Right ventricle myocardium inferior (tissue), 1 donor: Measurements from ENCODE around the gene NEU4. TPM values are rescaled to one million over a fixed set of nuclear protein-coding genes. Genes with fewer than 3 reads are reported as not detected.
"Not testable (repeated sequence)": the region's sequence is repeated elsewhere in the genome, so short reads cannot be mapped to it uniquely, and the experiment has no call there.

Source experiments
- ATAC-seq: fragments of 200-7000 bp; cut with Tn5 transposase; one replicate; pipeline ENCODE4 v1.9.1; 2020; ENCODE audit warnings: mild to moderate bottlenecking, moderate library complexity
- DNase-seq: peaks from one replicate; pipeline ENCODE4 v3.0.0; 2021; ENCODE audit errors: missing footprints
- intact Hi-C: fragments of 100-400 bp; cut with DNase I; formaldehyde crosslinking; loops from one replicate; pipeline ENCODE4 v1.11.0; 2022
- total RNA-seq: library from RNA; stranded (reverse); fragmentation: NEBNext Ultra II Directional; extraction: Animal tissue kit (Norgen Biotek cat#: 25700); gene quantifications from one replicate; pipeline ENCODE4 v1.2.1, GENCODE V29; 2021
- donor health status: DM: no; HTN: yes; CAD: no; lungs with severe emphysema.

NEU4 gene
- total RNA-seq, 1 donor from 2014 or later = 0.30 TPM

GRCh38 chr2:241819947-241820624 lies 11.1 kb downstream of the NEU4 start:
- ATAC-seq, DNase-seq, intact Hi-C loops: not testable (repeated sequence)

DNA sequence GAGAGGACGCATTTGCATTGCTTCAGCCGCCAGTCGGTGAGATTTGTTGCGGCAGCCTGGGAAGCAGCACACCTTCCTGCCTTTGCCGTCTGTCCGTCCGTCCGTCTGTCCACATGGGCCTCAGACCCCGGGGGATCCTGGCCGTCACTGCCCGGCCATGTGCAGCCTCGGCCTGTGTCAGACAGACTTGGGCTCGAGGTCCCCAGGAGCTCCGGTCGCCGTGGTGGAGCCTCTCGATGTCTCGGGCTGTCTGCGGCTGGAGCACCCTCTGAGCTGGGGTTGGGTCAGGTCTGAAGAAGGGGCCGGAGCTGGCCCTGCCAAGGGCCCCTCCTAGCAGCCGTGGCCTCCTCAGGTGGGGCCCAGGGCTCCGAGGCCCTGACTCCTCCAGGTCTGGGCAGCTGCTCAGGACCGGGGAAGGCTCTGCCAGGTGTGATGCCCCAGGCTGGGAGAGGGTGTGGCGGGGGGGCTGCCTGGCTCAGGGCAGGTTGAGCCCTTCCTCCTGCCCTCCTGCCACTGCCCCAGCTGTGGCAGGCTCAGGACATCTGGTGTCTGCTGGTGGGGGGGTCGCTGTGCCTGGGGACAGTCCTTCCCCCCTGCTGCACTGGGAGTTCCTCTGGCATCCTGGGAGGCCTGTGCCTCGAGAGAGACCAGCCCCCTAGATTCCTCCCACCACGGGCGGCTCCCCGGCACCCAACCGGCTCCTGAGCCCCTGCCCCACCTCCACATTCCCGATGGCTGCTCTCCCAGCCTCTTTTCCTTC lies 11.8 kb downstream of the NEU4 start:
- intact Hi-C loops = no loop called here
- ATAC-seq = no peak
- peak; percentile 62 for DNase-seq

GRCh38 chr2:241821460-241822263 lies 12.7 kb downstream of the NEU4 start:
- ATAC-seq = no peak
- peak; percentile 55 for DNase-seq
- intact Hi-C loops = no loop called here

DNA sequence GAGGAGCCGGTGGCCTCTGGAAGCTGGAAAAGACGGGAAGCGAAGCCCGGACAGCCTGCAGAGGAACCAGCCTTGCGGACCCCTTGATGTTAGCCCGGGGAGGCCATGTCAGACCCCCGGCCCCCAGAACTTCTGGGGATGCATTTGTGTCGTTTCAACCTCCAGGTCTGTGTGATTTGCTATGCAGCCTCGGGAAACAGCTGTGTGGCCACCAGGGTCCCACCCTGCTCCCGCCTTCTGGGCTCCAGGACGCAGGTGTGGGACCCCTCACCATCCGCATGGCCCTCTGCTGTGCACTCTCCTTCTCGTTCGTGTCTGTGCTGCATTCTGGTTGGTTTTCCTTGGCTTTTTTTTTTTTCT lies 13.3 kb downstream of the NEU4 start:
- no peak for DNase-seq
- intact Hi-C loops = no loop called here
- ATAC-seq = no peak

GRCh38 chr2:241823531-241824437 lies 14.8 kb downstream of the NEU4 start:
- ATAC-seq, intact Hi-C loops: not testable (repeated sequence)
- peak; percentile 28 for DNase-seq

DNA sequence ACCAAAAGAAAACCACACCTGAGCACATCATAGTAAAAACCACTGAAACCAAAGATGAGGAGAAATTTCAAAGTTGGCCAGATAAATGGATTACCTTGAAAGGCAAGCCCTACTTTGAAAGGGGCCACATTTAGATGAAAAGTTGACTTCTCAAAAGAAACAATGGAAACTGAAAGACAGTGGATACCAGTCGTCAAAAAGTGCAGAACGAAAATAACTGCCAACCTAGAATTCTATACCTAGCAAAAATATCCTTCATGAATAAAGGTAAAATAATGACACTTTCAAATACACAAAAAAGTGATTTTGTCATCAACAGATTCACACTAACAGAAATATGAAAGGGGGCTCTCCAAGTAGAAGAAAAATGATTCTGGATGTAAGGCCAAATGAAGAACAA lies 18.4 kb downstream of the NEU4 start:
- ATAC-seq (no peak), DNase-seq (no peak)
- intact Hi-C loops = no loop called here

DNA sequence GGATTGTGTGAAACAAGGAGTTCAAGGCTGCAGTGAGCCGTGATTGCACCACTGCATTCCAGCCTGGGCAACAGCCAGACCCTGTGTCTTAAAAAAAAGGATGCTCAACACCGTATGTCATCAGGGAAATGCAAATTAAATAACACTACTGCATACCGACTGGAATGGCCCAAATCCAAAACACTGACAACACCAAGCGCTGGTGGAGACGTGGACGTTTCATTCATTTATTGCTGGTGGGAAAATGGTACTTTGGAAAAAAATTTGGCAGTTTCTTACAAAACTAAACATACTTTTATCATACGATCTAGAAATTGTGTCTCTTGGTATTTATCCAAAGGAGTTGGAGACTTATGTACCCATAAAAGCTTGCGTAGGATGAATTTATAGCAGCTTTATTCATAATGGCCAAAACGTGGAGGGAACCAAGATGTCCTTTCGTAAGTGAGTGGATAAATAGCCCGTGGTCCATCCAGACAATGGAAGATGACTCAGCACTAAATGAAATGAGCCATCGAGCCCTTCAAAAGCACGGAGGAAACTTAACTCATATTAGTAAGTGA lies 24.2 kb downstream of the NEU4 start:
- intact Hi-C loops = no loop called here
- ATAC-seq = no peak
- DNase-seq = no peak

- ATAC-seq, intact Hi-C loops: not testable (repeated sequence)
- DNase-seq = peak; percentile 40
Observed at GRCh38 chr2:241833756-241834526, 24.9 kb downstream of the NEU4 start.

DNA sequence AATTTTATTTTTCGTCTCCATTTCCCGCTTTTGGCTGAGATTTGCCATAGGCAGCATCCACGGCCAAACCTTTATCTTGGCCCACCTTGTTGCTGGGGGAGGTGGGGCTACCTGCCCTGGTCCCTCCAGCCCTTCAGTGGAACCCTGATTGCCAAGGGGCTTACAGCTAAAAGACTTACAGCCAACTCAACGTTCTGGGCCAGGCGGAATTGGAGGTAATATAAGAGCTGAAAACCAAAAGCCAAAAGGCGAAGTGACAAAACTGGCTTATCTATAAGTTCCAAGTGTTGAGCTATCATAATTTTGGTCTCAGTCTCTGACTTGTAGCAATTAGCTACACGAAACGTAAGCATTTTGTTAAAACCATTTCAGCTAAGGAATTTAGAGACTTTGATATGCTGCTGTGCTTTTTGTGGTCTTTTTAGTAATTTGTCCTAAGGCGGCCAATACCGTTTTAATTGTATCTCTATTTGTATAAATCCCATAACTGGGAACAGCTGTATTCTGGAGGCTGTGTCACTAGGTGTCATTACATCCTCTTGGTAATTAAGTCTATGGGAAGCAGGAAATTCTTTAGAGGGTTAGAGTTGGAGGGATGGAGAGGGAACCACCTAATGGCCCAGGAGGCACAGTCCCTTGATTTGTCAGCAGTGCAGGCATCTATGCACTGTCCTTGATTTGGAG lies 25.7 kb downstream of the NEU4 start:
- intact Hi-C loops = no loop called here
- ATAC-seq = no peak
- peak; percentile 59 for DNase-seq

- intact Hi-C loops = no loop called here
- DNase-seq = no peak
- no peak for ATAC-seq
Observed at GRCh38 chr2:241835611-241836010, 26.6 kb downstream of the NEU4 start.

GRCh38 chr2:241836292-241836691 lies 27.3 kb downstream of the NEU4 start:
- ATAC-seq (no peak), DNase-seq (no peak)
- intact Hi-C loops = no loop called here

- DNase-seq (no peak), ATAC-seq (no peak)
- intact Hi-C loops = no loop called here
Observed at GRCh38 chr2:241837197-241837965, 28.4 kb downstream of the NEU4 start.

GRCh38 chr2:241841181-241842066 lies 32.4 kb downstream of the NEU4 start:
- intact Hi-C loops = no loop called here
- ATAC-seq = peak; percentile 57
- DNase-seq = no peak

- ATAC-seq = no peak
- DNase-seq = no peak
- intact Hi-C loops = no loop called here
Observed at GRCh38 chr2:241842067-241842415, 33.0 kb downstream of the NEU4 start.

- DNase-seq = peak; percentile 66
- intact Hi-C loops = no loop called here
- ATAC-seq = no peak
Observed at GRCh38 chr2:241842620-241843211, 33.7 kb downstream of the NEU4 start.
